GM12872 (cell line): ENCODE results near the gene FOXF2.

Source experiments
- CTCF ChIP-seq: IDR thresholded peaks from 3 replicates; pipeline ENCODE4 v1.5.1; 2011; ENCODE audit warnings: low read depth, mild to moderate bottlenecking, low read length, moderate library complexity; ENCODE audit not compliant: insufficient read depth

The FOXF2 gene

GRCh38 chr6:1395941-1396908 is 6.8 kb downstream of the FOXF2 start:
- no peak for TF ChIP-seq CTCF

GRCh38 chr6:1396952-1397868 is 7.8 kb downstream of the FOXF2 start:
- TF ChIP-seq CTCF = peak; percentile 96

- no peak for TF ChIP-seq CTCF
Measured at GRCh38 chr6:1399085-1399780, 9.9 kb downstream of the FOXF2 start.

- TF ChIP-seq CTCF = no peak
Measured at GRCh38 chr6:1400126-1400850, 10.9 kb downstream of the FOXF2 start.

- no peak for TF ChIP-seq CTCF
Measured at GRCh38 chr6:1402369-1402768, 13.0 kb downstream of the FOXF2 start.

- TF ChIP-seq CTCF = no peak
Measured at GRCh38 chr6:1402868-1403267, 13.5 kb downstream of the FOXF2 start.
